A673 (cell line): Measurements from ENCODE around the gene TNP2. TPM values are rescaled to one million over a fixed set of nuclear protein-coding genes. Genes with fewer than 3 reads are reported as not detected.

ENCODE experiments used
- BruUV-seq: library from RNA; stranded (reverse); fragments of 400-500 nt; replicated peaks from 2 replicates; lab custom pipeline; 2021; lab: Mats Ljungman, UMichigan
- CTCF ChIA-PET: fragments of 300-600 bp; sonication (Branson Sonifier 250); formaldehyde crosslinking; loops from one replicate; lab custom pipeline; 2022; ENCODE audit warnings: antibody characterized with exemption; lab: Charles Lee
- POLR2A ChIA-PET: fragments of 300-600 bp; sonication (Branson Sonifier 250); formaldehyde crosslinking; loops from one replicate; lab custom pipeline; 2022; ENCODE audit warnings: antibody characterized with exemption; ENCODE audit not compliant: low non-redundant PET; lab: Charles Lee
- DNase-seq: peaks from one replicate; pipeline ENCODE4 v3.0.0-alpha.2; 2015; ENCODE audit warnings: low spot score
- H3K27ac ChIP-seq: fragments of 200-600 bp; sonication (generic); 2 replicates; pipeline ENCODE4 v1.5.1; 2016; ENCODE audit warnings: mixed run types, low read depth, mild to moderate bottlenecking, mixed read lengths, antibody characterized with exemption, low read length; ENCODE audit not compliant: poor library complexity, severe bottlenecking
- H3K27me3 ChIP-seq: fragments of 200-600 bp; sonication (generic); replicated peaks from 2 replicates; pipeline ENCODE4 v1.6.1; 2017; ENCODE audit warnings: mixed run types, low read depth, mild to moderate bottlenecking, mixed read lengths, antibody characterized with exemption, low read length; ENCODE audit not compliant: insufficient read depth, poor library complexity
- H3K36me3 ChIP-seq: fragments of 200-600 bp; sonication (generic); 2 replicates; pipeline ENCODE4 v1.6.1; 2016; ENCODE audit warnings: mixed run types, mild to moderate bottlenecking, mixed read lengths, antibody characterized with exemption, low read length; ENCODE audit not compliant: insufficient read depth, poor library complexity, severe bottlenecking
- H3K4me1 ChIP-seq: fragments of 200-600 bp; sonication (generic); 2 replicates; pipeline ENCODE4 v1.6.1; 2017; ENCODE audit warnings: mixed run types, mild to moderate bottlenecking, mixed read lengths, antibody characterized with exemption, low read length; ENCODE audit not compliant: insufficient read depth, poor library complexity, severe bottlenecking
- H3K4me3 ChIP-seq: fragments of 200-600 bp; sonication (generic); 2 replicates; pipeline ENCODE4 v1.5.1; 2016; ENCODE audit warnings: low read depth, mixed run types, mild to moderate bottlenecking, mixed read lengths, low read length; ENCODE audit not compliant: poor library complexity, severe bottlenecking
- H3K9me3 ChIP-seq: fragments of 200-600 bp; sonication (generic); 2 replicates; pipeline ENCODE4 v1.6.1; 2016; ENCODE audit warnings: mixed run types, low read depth, mild to moderate bottlenecking, mixed read lengths, antibody characterized with exemption, low read length; ENCODE audit not compliant: poor library complexity, severe bottlenecking
- EZH2 ChIP-seq: fragments of 200-600 bp; sonication (generic); IDR thresholded peaks from 2 replicates; pipeline ENCODE4 v1.6.1; 2017; ENCODE audit warnings: borderline replicate concordance, low read depth, mild to moderate bottlenecking, mixed read lengths, antibody characterized with exemption, low read length; ENCODE audit not compliant: poor library complexity, severe bottlenecking
- intact Hi-C: fragments of 100-400 bp; cut with micrococcal nuclease; formaldehyde crosslinking; loops from one replicate; pipeline ENCODE4 v1.10.0; 2022; ENCODE audit not compliant: unreplicated experiment
- total RNA-seq: library from RNA; stranded (reverse); gene quantifications from 2 replicates; pipeline ENCODE4 v1.2.3, GENCODE V29; 2021
- TF ChIP-seq, protein P1 (sequence below): fragments of 300-800, 200-600 bp; sonication (generic); conservative IDR thresholded peaks from 2 replicates; pipeline ENCODE4 v1.5.1; 2017; ENCODE audit warnings: low read depth, mild to moderate bottlenecking, antibody characterized with exemption, low read length, moderate library complexity, mixed read lengths

TNP2 gene
- total RNA-seq, 1 experiment from 2014 or later = not detected

DNA sequence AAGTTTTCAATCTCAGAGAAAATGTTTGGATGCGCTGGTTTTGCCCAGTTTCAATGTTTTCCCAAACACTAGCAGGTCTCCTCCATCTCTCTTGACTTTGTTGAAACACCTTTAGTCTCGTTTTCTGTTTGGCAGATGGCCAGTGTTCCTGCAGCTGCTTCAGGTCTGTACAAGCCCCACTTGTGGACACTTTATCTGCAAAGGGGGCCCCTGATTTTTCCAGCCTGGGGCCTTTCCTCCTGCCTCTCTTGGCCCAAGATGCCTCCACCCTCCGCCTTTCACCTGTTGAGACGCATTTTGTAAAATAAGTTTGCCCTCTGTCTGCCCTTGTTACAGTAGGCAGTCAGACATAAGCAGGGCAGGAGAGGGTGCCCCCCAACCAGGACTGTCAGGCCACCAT lies 33.9 kb upstream of the TNP2 start:
- H3K4me1 ChIP-seq = no peaks in the 10 kb centered on the region
- H3K4me3 ChIP-seq = no peak overlapping the region
- TF ChIP-seq, protein P1, sequence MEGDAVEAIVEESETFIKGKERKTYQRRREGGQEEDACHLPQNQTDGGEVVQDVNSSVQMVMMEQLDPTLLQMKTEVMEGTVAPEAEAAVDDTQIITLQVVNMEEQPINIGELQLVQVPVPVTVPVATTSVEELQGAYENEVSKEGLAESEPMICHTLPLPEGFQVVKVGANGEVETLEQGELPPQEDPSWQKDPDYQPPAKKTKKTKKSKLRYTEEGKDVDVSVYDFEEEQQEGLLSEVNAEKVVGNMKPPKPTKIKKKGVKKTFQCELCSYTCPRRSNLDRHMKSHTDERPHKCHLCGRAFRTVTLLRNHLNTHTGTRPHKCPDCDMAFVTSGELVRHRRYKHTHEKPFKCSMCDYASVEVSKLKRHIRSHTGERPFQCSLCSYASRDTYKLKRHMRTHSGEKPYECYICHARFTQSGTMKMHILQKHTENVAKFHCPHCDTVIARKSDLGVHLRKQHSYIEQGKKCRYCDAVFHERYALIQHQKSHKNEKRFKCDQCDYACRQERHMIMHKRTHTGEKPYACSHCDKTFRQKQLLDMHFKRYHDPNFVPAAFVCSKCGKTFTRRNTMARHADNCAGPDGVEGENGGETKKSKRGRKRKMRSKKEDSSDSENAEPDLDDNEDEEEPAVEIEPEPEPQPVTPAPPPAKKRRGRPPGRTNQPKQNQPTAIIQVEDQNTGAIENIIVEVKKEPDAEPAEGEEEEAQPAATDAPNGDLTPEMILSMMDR = no peak
- H3K27me3 ChIP-seq = no peaks in the 10 kb centered on the region
- H3K36me3 ChIP-seq = no peaks in the 10 kb centered on the region
- no TSS peak for BruUV-seq
- no peak overlapping the region for H3K27ac ChIP-seq
- no peak for DNase-seq
- H3K9me3 ChIP-seq = no peaks in the 10 kb centered on the region
- intact Hi-C loops = no loop called here
- CTCF ChIA-PET = no interaction called here
- POLR2A ChIA-PET = no interaction called here

- H3K9me3 ChIP-seq = no peaks in the 10 kb centered on the region
- intact Hi-C loops = no loop called here
- DNase-seq = no peak
- ChIA-PET CTCF (no interaction called here), POLR2A (no interaction called here)
- no peak for TF ChIP-seq EZH2
- TF ChIP-seq, protein P1 = no peak
- no peak overlapping the region for H3K4me3 ChIP-seq
- no peaks in the 10 kb centered on the region for H3K36me3 ChIP-seq
- H3K4me1 ChIP-seq = no peaks in the 10 kb centered on the region
- no peak overlapping the region for H3K27ac ChIP-seq
- H3K27me3 ChIP-seq = no peaks in the 10 kb centered on the region
- BruUV-seq = no TSS peak
These were observed 32.7 kb upstream of the TNP2 start for GRCh38 chr16:11301645-11302501.

DNA sequence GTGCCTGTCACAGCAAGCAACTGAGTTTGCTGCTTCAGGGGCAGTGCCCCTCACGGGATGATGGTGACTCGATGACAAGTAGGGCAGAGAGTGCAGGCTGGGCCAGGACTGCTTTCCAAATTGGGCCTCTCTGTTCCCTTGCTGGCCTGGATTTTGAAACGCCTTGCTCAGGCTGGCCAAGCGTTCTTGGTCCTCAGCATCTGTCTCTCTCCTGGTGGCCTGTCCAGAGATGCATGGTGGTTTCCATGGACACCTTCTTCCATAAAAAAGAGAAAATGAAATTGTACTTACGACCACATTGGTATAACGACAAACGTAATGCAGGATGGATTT lies 31.4 kb upstream of the TNP2 start:
- POLR2A ChIA-PET = no interaction called here
- no TSS peak for BruUV-seq
- intact Hi-C loops = no loop called here

More for the DNA sequence above, 31.4 kb upstream of the TNP2 start:
- Histone ChIP-seq H3K27me3 (no peaks in the 10 kb centered on the region), H3K27ac (no peak overlapping the region), H3K4me3 (no peak overlapping the region), H3K4me1 (no peaks in the 10 kb centered on the region), H3K36me3 (no peaks in the 10 kb centered on the region), H3K9me3 (no peaks in the 10 kb centered on the region)
- no peak for DNase-seq
- TF ChIP-seq, protein P1 = no peak
- TF ChIP-seq EZH2 = no peak
- CTCF ChIA-PET = no interaction called here
